Mammary epithelial cell (primary cell): ENCODE data around the gene XYLT1.

Experiments used
- EZH2 ChIP-seq: IDR thresholded peaks from 2 replicates; pipeline ENCODE4 v1.6.1; 2012; ENCODE audit warnings: low read length, inconsistent platforms, borderline replicate concordance
- TF ChIP-seq, protein P1 (sequence below), 2 donors: IDR thresholded peaks in 1 of 2; conservative IDR thresholded peaks in 1 of 2; 2 replicates each; pipeline ENCODE4 v1.5.1; 2011 to 2012; ENCODE audit warnings: inconsistent platforms in 2 of 2, low read length in 2 of 2, mild to moderate bottlenecking in 2 of 2, control low read depth in 1 of 2, low read depth in 1 of 2; ENCODE audit not compliant: insufficient read depth in 1 of 2; ENCODE audit errors: extremely low read depth in 1 of 2

- TF ChIP-seq, protein P1, sequence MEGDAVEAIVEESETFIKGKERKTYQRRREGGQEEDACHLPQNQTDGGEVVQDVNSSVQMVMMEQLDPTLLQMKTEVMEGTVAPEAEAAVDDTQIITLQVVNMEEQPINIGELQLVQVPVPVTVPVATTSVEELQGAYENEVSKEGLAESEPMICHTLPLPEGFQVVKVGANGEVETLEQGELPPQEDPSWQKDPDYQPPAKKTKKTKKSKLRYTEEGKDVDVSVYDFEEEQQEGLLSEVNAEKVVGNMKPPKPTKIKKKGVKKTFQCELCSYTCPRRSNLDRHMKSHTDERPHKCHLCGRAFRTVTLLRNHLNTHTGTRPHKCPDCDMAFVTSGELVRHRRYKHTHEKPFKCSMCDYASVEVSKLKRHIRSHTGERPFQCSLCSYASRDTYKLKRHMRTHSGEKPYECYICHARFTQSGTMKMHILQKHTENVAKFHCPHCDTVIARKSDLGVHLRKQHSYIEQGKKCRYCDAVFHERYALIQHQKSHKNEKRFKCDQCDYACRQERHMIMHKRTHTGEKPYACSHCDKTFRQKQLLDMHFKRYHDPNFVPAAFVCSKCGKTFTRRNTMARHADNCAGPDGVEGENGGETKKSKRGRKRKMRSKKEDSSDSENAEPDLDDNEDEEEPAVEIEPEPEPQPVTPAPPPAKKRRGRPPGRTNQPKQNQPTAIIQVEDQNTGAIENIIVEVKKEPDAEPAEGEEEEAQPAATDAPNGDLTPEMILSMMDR (conservative IDR thresholded peaks at IDR 0.05 in 1 of 2, IDR thresholded peaks at IDR 0.05 in 1 of 2; ENCODE audit: extremely low read depth in 1 of 2, insufficient read depth in 1 of 2, low read depth in 1 of 2, low read length in 2 of 2): no peak
- TF ChIP-seq EZH2: no peak
Observed at GRCh38 chr16:17321824-17322223, 148.9 kb downstream of the XYLT1 start.
